Measurements from ENCODE around the gene FAM168B. TPM values are rescaled to one million over a fixed set of nuclear protein-coding genes. Genes with fewer than 3 reads are reported as not detected.

The FAM168B gene
- total RNA-seq, 2 experiments from 2014 or later, result 62.8 to 66.6 TPM

GRCh38 chr2:131038258-131039100 is 54.8 kb downstream of the FAM168B start:
- no peaks in the 10 kb centered on the region for H3K9me3 Mint-ChIP-seq
- TF ChIP-seq CTCF (IDR thresholded peaks at IDR 0.05), result no peak
- H3K27ac Mint-ChIP-seq, result no peak overlapping the region
- H3K4me1 Mint-ChIP-seq (ENCODE audit: low read depth), result peaks cover 47% of the 10 kb centered on the region
- H3K4me3 Mint-ChIP-seq, result no peak overlapping the region
- peaks cover 1% of the 10 kb centered on the region for H3K36me3 Mint-ChIP-seq (ENCODE audit: low read depth)
- intact Hi-C loops (cut with micrococcal nuclease), result no loop called here
- DNase-seq, result no peak
- CTCF ChIA-PET, result no interaction called here
- POLR2A ChIA-PET, result interaction anchor here (0.7 to 1.2 kb wide), 2 partner anchors 75 to 80 kb away, joined by 3 read pairs; no protein-coding TSS in a partner anchor
- H3K27me3 Mint-ChIP-seq, result peaks cover 8% of the 10 kb centered on the region
- ATAC-seq, result no peak

DNA sequence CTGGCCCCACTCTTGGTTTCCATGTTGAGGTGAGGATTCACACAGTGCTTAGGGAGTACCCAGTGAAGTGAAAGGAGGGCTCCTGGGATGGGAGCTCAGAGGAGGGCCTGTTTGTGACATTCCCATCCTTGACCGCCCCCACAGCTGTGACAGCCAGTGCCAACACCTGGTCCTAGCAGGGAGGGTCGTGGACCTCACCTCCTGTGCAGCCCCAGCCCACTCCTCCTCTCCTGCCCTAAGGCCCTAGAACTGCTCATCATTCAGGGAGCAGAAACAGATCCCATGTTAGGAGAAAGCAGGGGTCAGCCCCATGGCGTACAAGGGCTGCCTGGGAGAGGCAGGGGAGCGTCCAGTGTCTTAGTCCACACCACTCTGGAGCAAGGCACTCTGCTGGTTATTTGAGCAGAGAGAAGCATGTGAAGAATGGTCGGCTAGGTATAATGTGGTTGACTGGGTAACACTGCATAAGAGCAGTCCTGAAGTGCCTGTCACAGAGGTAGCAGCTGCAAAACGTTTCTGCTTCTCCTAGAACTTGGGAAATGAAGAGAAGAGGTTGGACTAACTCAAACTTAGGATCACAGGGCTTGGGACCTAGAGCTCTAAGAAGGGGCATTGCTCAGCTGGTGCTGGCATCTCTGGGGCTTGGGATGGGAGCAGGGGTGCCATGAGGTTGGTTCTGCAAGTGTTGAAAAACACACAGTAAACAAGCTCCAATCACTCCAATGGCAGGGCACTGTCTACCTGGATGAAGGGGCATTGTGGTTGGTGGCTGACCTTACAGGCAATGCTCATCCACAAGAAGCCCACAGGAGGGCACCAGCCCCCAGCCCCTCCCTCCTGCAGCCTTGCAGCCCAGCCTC is 55.6 kb downstream of the FAM168B start:
- Mint-ChIP-seq H3K9me3 (no peaks in the 10 kb centered on the region), H3K4me1 (ENCODE audit: low read depth) (peaks cover 50% of the 10 kb centered on the region), H3K4me3 (no peak overlapping the region), H3K27ac (no peak overlapping the region), H3K27me3 (peaks cover 10% of the 10 kb centered on the region), H3K36me3 (ENCODE audit: low read depth) (peaks cover 1% of the 10 kb centered on the region)
- ATAC-seq (no peak), DNase-seq (no peak)
- intact Hi-C loops (cut with micrococcal nuclease), result no loop called here
- no peak for TF ChIP-seq CTCF (IDR thresholded peaks at IDR 0.05)
- ChIA-PET CTCF (no interaction called here), POLR2A (interaction anchor here (0.7 kb wide), 1 partner anchor 81 kb away, joined by 3 read pairs; no protein-coding TSS in a partner anchor)

DNA sequence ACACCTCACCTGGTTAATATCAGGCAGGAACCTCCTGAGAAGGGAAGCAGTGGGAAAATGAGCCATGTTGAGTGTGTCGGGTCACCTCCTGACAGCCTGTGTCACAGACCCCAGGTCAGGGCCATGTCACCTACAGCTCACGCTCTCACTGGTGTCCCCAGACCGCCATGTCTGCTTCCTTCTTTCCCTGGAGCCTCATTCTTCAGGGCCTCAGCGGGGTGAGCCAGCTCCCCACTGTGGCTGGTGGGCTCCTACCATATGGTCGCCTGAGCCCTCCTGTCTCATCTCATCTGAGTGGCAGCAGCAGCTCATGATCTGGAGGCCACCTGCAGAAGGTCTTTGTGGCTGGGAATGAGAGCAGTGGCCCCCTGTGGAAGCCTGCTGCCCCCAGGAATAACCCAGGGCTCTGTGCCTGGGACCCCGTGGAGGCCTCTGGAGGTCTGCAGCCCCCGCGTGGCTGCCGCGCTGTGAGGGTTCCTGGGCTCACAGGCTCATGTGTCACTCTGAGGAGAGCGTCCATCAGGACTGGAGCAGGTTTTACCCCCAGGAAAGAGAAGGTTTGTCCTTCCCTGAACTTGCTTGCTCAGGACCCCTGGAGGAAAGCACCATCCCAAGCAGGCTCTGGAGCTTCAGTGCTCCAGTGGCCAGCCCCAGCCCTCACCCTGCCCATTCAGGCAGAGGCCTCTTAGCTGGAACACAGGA is 56.4 kb downstream of the FAM168B start:
- Mint-ChIP-seq H3K9me3 (no peaks in the 10 kb centered on the region), H3K4me1 (ENCODE audit: low read depth) (peaks cover 43% of the 10 kb centered on the region), H3K27me3 (peaks cover 10% of the 10 kb centered on the region), H3K4me3 (no peak overlapping the region), H3K36me3 (ENCODE audit: low read depth) (no peaks in the 10 kb centered on the region), H3K27ac (no peak overlapping the region)
- ChIA-PET POLR2A (no interaction called here), CTCF (no interaction called here)
- no peak for TF ChIP-seq CTCF (IDR thresholded peaks at IDR 0.05)
- ATAC-seq (no peak), DNase-seq (no peak)
- intact Hi-C loops (cut with micrococcal nuclease), result no loop called here

DNA sequence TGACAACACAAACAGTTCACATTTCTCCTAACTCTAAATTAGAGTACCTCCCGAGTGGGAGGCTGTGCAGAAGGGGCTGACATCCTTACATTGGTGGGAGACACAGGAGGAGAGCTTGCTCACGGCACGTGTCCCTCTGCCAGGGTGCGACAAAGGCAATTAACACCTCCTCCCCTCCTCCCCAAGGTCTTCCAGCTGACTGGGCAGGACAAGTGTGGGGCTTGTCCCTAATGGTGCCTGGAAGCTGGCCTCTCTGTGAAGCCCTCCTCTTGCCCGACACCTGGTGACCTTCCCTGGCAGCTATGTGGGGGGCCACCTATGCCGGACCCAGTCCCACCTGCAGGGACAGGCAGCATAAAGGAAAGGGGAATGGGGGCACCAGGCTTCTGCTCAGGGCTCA is 57.0 kb downstream of the FAM168B start:
- Mint-ChIP-seq H3K4me1 (ENCODE audit: low read depth) (peaks cover 37% of the 10 kb centered on the region), H3K9me3 (no peaks in the 10 kb centered on the region), H3K36me3 (ENCODE audit: low read depth) (no peaks in the 10 kb centered on the region), H3K27me3 (peaks cover 10% of the 10 kb centered on the region), H3K27ac (no peak overlapping the region), H3K4me3 (peak overlapping the region; percentile 63)
- CTCF ChIA-PET, result no interaction called here
- POLR2A ChIA-PET, result no interaction called here
- ATAC-seq (no peak), DNase-seq (no peak)
- TF ChIP-seq CTCF (IDR thresholded peaks at IDR 0.05), result no peak
- intact Hi-C loops (cut with micrococcal nuclease), result no loop called here

Measured in activated CD8-positive, alpha-beta T cell treated with anti-CD3 and anti-CD28 coated beads for 36 hours (primary cell).